ENCODE measurements around the gene EEF1A2.

EEF1A2 gene

DNA sequence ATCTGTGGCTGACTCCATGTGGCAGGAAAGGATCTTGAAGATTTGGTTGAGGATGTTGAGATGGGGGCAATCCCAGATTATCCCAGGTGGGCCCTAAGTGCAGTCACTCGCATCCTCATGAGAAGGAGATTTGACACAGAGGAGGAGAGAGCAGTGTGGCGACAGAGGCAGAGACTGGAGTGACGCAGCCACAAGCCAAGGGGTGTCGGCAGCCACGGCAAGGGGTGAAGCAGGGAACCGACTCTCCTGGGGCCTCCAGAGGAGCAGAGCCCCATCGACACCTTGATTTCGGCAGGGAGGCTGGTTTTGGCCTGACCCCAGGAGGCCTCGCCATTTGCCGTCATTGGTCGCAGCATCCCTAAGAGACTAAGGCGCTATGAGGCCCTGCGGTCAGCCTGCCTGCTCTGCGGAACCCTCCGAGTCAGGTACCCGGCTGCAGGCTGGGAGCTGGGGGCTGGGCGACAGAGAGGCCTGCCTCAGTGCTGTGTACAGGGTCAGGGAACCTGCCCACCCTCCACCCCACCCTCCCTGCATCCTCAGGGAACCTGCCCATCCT is 12.5 kb downstream of the EEF1A2 start (continued):
- TF ChIP-seq, protein P1, sequence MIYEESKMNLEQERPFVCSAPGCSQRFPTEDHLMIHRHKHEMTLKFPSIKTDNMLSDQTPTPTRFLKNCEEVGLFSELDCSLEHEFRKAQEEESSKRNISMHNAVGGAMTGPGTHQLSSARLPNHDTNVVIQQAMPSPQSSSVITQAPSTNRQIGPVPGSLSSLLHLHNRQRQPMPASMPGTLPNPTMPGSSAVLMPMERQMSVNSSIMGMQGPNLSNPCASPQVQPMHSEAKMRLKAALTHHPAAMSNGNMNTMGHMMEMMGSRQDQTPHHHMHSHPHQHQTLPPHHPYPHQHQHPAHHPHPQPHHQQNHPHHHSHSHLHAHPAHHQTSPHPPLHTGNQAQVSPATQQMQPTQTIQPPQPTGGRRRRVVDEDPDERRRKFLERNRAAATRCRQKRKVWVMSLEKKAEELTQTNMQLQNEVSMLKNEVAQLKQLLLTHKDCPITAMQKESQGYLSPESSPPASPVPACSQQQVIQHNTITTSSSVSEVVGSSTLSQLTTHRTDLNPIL (CRISPR knock-in tag; IDR thresholded peaks at IDR 0.05; ENCODE audit: low read depth): no peak
- no peak for TF ChIP-seq ESRRG (CRISPR knock-in tag; IDR thresholded peaks at IDR 0.05)
- no peak for TF ChIP-seq TCF4 (CRISPR knock-in tag; IDR thresholded peaks at IDR 0.05; ENCODE audit: borderline replicate concordance)
- TF ChIP-seq ZFP3 (CRISPR knock-in tag; IDR thresholded peaks at IDR 0.05): no peak
- no peak for TF ChIP-seq GLIS3 (CRISPR knock-in tag; IDR thresholded peaks at IDR 0.05)

DNA sequence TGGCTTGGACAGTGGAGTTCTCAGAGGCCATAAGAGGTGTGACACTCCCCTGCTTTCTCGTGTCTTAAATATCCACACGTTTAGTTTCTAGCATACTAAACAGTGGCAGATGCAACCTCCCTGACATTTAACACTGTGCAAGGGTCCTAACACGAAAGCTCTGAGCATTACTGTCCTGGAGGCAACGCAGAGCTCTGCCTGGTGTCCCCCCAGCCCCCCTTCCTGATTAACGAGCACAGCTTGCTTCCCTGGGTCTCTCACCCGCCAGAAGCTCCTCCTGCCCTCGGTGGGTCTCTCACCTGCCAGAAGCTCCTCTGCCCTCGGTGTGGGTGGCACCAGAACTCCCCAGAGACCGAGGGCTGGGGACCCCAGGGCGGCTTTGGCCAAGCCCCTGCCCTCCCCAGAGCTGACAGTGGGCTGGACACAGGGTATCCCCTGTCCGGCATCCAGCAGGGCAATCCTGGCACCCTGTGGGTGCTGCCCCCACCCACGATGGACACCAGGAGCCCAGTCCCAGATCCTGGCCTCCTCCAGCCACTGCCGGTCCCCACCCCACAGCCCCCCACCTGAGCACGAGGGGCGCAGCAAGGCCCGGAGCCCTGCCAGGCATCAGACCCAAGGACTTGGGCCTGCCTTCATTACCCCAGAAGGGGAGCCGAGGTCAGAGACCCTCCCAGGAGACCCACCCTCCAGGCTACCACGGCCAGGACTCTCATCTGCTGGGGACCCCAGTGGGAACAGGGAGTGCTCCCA is 14.1 kb downstream of the EEF1A2 start:
- peak; percentile 55; the same call in 1 of the 2 replicates for TF ChIP-seq ZNF70 (CRISPR knock-in tag; IDR thresholded peaks at IDR 0.05)
- TF ChIP-seq TCF4 (CRISPR knock-in tag; IDR thresholded peaks at IDR 0.05; ENCODE audit: borderline replicate concordance): no peak
- ATAC-seq: no peak

DNA sequence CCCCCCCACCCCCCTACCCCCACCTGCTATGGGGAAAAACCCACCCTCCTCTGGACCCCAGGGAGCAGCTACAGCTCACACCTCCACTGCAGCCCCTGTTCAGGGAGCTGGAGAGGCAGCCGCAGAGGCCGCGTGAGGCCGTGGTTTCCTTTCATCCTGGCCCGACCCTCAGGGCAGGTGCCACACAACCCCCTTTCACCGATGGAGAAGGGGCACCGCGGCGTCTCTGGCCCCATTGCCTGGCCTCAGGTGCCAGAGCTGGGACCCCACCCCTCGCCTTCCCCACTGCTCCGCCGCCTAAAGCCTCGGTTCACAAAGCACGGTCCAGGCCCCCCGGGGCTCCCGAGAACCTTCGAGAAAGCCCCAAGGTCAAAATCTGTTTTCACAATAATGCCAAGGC is 14.6 kb downstream of the EEF1A2 start:
- TF ChIP-seq ZNF8 (CRISPR knock-in tag; IDR thresholded peaks at IDR 0.05): no peak
- no peak for TF ChIP-seq ESRRG (CRISPR knock-in tag; IDR thresholded peaks at IDR 0.05)
- TF ChIP-seq, protein P2, sequence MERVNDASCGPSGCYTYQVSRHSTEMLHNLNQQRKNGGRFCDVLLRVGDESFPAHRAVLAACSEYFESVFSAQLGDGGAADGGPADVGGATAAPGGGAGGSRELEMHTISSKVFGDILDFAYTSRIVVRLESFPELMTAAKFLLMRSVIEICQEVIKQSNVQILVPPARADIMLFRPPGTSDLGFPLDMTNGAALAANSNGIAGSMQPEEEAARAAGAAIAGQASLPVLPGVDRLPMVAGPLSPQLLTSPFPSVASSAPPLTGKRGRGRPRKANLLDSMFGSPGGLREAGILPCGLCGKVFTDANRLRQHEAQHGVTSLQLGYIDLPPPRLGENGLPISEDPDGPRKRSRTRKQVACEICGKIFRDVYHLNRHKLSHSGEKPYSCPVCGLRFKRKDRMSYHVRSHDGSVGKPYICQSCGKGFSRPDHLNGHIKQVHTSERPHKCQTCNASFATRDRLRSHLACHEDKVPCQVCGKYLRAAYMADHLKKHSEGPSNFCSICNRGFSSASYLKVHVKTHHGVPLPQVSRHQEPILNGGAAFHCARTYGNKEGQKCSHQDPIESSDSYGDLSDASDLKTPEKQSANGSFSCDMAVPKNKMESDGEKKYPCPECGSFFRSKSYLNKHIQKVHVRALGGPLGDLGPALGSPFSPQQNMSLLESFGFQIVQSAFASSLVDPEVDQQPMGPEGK (CRISPR knock-in tag; IDR thresholded peaks at IDR 0.05; ENCODE audit: borderline replicate concordance): no peak
- no peak for TF ChIP-seq CSDC2 (CRISPR knock-in tag; IDR thresholded peaks at IDR 0.05)
- no peak for TF ChIP-seq ZFP30 (CRISPR knock-in tag; IDR thresholded peaks at IDR 0.05)
- no peak for TF ChIP-seq GLIS3 (CRISPR knock-in tag; IDR thresholded peaks at IDR 0.05)
- no peak for TF ChIP-seq TCF4 (CRISPR knock-in tag; IDR thresholded peaks at IDR 0.05; ENCODE audit: borderline replicate concordance)
- no peak for TF ChIP-seq ZC3H10 (CRISPR knock-in tag; IDR thresholded peaks at IDR 0.05)
- no peak for TF ChIP-seq BACH2 (CRISPR knock-in tag; IDR thresholded peaks at IDR 0.05; ENCODE audit: borderline replicate concordance)
- TF ChIP-seq, protein P1 (CRISPR knock-in tag; IDR thresholded peaks at IDR 0.05; ENCODE audit: low read depth): no peak
- no peak for ATAC-seq

DNA sequence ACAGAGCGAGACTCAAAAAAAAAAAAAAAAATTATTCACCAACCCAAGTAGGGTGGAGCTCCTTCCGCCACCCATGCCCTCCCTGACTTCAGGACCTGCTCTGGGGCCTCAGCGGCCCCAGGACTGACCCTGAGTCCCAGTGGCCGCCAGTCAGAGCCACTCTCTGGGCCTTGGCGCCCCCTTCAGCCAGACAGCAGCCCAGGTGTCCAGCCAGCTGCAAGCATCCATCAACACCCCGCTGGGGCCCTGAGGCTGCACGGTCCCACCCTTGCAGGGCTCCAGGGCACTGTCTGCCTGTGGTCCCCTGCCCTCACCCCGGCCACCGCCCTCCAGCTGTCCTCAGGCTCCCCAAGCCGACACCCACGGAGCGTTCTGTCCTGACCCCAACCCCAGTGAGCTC is 15.0 kb downstream of the EEF1A2 start:
- TF ChIP-seq RARB (CRISPR knock-in tag; IDR thresholded peaks at IDR 0.05): no peak
- TF ChIP-seq ISL1 (CRISPR knock-in tag; IDR thresholded peaks at IDR 0.05): no peak
- TF ChIP-seq, protein P2 (CRISPR knock-in tag; IDR thresholded peaks at IDR 0.05; ENCODE audit: borderline replicate concordance): no peak
- TF ChIP-seq OSR1 (CRISPR knock-in tag; IDR thresholded peaks at IDR 0.05): no peak
- TF ChIP-seq ZC3H10 (CRISPR knock-in tag; IDR thresholded peaks at IDR 0.05): no peak
- TF ChIP-seq GLIS3 (CRISPR knock-in tag; IDR thresholded peaks at IDR 0.05): no peak
- TF ChIP-seq, protein P1 (CRISPR knock-in tag; IDR thresholded peaks at IDR 0.05; ENCODE audit: low read depth): no peak
- no peak for TF ChIP-seq PPARA (CRISPR knock-in tag; IDR thresholded peaks at IDR 0.05; ENCODE audit: borderline replicate concordance)
- peak; percentile 22 for ATAC-seq

DNA sequence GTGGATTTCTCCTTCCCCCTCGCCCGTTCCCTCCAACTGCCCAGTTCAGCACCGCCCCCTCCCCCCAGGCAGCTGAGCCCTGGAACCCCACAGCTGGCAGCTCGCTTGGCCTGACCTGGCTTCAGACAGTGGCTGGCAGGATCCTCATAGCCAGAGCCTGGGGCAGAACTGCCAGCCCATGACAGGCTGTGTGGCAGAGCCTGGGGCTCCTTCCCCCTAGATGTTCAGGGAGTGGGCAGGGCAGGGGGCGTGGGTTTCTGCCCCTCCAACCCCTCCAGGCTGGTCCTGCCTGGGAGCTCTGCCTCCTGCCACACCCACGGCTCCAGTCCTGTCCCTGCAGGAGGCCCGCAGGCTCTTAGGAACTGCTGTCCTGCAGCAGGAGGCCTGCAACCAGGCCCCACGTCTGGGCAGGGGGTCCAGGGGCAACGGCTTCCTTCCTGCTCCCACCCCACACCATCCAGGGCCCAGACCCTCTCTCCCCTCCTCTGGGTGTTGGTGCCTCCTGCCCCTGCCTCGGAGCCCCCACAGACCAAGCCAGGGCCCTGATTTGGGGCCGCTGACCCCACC is 16.8 kb downstream of the EEF1A2 start:
- peak; percentile 8; the same call in 1 of the 3 replicates for ATAC-seq
- TF ChIP-seq ISL1 (CRISPR knock-in tag; IDR thresholded peaks at IDR 0.05) (no peak), ZFP3 (CRISPR knock-in tag; IDR thresholded peaks at IDR 0.05) (no peak), CSDC2 (CRISPR knock-in tag; IDR thresholded peaks at IDR 0.05) (no peak), OSR1 (CRISPR knock-in tag; IDR thresholded peaks at IDR 0.05) (no peak), ZFP30 (CRISPR knock-in tag; IDR thresholded peaks at IDR 0.05) (no peak), GLIS3 (CRISPR knock-in tag; IDR thresholded peaks at IDR 0.05) (no peak)
- TF ChIP-seq, protein P3, sequence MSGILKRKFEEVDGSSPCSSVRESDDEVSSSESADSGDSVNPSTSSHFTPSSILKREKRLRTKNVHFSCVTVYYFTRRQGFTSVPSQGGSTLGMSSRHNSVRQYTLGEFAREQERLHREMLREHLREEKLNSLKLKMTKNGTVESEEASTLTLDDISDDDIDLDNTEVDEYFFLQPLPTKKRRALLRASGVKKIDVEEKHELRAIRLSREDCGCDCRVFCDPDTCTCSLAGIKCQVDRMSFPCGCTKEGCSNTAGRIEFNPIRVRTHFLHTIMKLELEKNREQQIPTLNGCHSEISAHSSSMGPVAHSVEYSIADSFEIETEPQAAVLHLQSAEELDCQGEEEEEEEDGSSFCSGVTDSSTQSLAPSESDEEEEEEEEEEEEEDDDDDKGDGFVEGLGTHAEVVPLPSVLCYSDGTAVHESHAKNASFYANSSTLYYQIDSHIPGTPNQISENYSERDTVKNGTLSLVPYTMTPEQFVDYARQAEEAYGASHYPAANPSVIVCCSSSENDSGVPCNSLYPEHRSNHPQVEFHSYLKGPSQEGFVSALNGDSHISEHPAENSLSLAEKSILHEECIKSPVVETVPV (CRISPR knock-in tag; IDR thresholded peaks at IDR 0.05): no peak
- TF ChIP-seq, protein P1 (CRISPR knock-in tag; IDR thresholded peaks at IDR 0.05; ENCODE audit: low read depth): no peak
- TF ChIP-seq, protein P2 (CRISPR knock-in tag; IDR thresholded peaks at IDR 0.05; ENCODE audit: borderline replicate concordance): no peak

Data from SK-N-SH treated with all-trans-retinoic acid at 6 μM for 48 hours (cell line).